Measurements from ENCODE around the gene PGAM1. TPM values are rescaled to one million over a fixed set of nuclear protein-coding genes. Genes with fewer than 3 reads are reported as not detected.

Gene PGAM1
- total and polyA plus RNA-seq, 9 of the 15 experiments (the other 6 are each of a cell fraction or from before 2014, with no cell fraction given), result 40.3 to 559 (median 269) TPM

DNA sequence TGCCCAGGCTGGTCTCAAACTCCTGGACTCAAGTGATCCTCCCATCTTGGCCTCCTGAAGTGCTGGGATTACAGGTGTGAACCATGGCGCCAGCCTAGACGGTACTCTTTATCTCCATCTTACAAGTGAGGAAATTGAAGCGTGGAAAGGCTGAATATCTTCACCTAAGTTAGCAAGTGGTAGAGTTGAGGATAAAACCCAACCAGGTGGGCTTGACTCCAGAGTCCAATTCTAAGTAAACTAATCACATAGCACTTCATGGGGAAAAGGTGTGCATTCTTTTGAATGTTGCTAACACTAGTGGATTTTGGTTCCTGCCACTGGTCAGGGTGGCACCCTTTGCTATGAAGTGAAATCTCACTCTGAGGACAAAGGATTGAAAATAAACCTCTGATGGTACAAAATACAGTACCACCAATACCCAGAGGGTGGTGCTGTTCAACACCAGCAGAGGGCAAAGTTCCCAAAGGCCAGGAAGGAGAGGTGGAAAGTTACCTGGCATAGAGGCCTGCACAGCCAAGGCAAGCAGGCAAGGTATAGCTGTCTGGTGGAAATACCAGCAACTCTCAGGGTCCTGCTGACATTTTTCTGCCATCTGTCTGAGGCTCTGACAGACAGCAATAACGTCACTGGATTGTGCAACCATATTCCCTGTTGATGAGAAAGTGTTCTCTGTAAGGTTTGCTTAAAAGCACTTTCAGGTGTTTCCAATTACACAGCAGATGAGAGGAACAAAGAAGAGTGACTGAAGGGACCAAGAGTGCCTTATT, 37.6 kb downstream of the PGAM1 start:
- Histone ChIP-seq H3K79me2 (ENCODE audit: control insufficient read depth, insufficient read depth, low read length) (no peaks in the 10 kb centered on the region), H2AFZ (ENCODE audit: low read depth, low read length) (no peak overlapping the region), H3K27ac (ENCODE audit: extremely low read depth, low read depth, low read length) (no peak overlapping the region), H3K4me3 (no peak overlapping the region), H3K4me1 (replicated peaks in 1 of 2; ENCODE audit: control insufficient read depth in 2 of 2, insufficient read depth in 2 of 2, low read length in 2 of 2) (no peaks in the 10 kb centered on the region), H3K9ac (ENCODE audit: insufficient read depth in 1 of 2, low read depth in 2 of 2, low read length in 2 of 2) (no peak overlapping the region), H3K9me1 (ENCODE audit: control insufficient read depth, insufficient read depth, low read length) (no peaks in the 10 kb centered on the region), H3K9me3 (replicated peaks; ENCODE audit: control insufficient read depth, insufficient read depth, low read depth, low read length) (no peaks in the 10 kb centered on the region), H3K36me3 (ENCODE audit: control insufficient read depth, insufficient read depth, low read length) (peaks cover 85% of the 10 kb centered on the region), H4K20me1 (replicated peaks; ENCODE audit: control insufficient read depth, insufficient read depth, low read length) (no peaks in the 10 kb centered on the region), H3K27me3 (ENCODE audit: control insufficient read depth in 2 of 2, insufficient read depth in 2 of 2, low read length in 2 of 2) (no peaks in the 10 kb centered on the region), H3K4me2 (ENCODE audit: insufficient read depth, low read length) (no peak overlapping the region)
- in situ Hi-C loops (cut with MboI), result loop anchor here (5.0 kb wide), 1 partner anchor 149 kb away; no protein-coding TSS in a partner anchor
- ChIA-PET CTCF (ENCODE audit: low intra/inter-chr PET ratio) (interaction anchor here (0.6 to 1.1 kb wide), 4 partner anchors 10 to 268 kb away, joined by 3 to 4 read pairs (median 3); no protein-coding TSS in a partner anchor), POLR2A (interaction anchor here (1.4 kb wide), 1 partner anchor 10 kb away, joined by 4 read pairs; no protein-coding TSS in a partner anchor)
- 77% methylated on average over 4 of the region's 4 CpGs for WGBS (ENCODE audit: insufficient coverage, low coverage, missing lambda C conversion rate)
- DNase-seq (ENCODE audit: extremely low read depth in 1 of 4, low spot score in 3 of 4) (peak; percentile 23 to 42 (median 40)), FAIRE-seq (peak; percentile 75), ATAC-seq (peak; percentile 88)
- BruUV-seq (replicated peaks), result no TSS peak
- intact Hi-C loops (cut with micrococcal nuclease), result loop anchor here (5.0 kb wide), 1 partner anchor 89 kb away; no protein-coding TSS in a partner anchor
- TF ChIP-seq ESRRB (CRISPR knock-in tag; IDR thresholded peaks at IDR 0.05; ENCODE audit: borderline replicate concordance) (no peak), ZKSCAN1 (IDR thresholded peaks at IDR 0.05; ENCODE audit: low read depth, low read length) (no peak), NFIX (CRISPR knock-in tag; IDR thresholded peaks at IDR 0.05; ENCODE audit: low read depth) (no peak), CEBPB (tag; IDR thresholded peaks at IDR 0.05) (peak; percentile 91), RAD21 (CRISPR knock-in tag; conservative IDR thresholded peaks at IDR 0.05 in 1 of 2, IDR thresholded peaks at IDR 0.05 in 1 of 2) (peak; percentile 44 to 65), KAT8 (IDR thresholded peaks at IDR 0.05; ENCODE audit: low read depth) (no peak), PTBP1 (IDR thresholded peaks at IDR 0.05; ENCODE audit: low read depth, low read length) (no peak), MCM2 (IDR thresholded peaks at IDR 0.05; ENCODE audit: low read depth) (no peak), ZNF253 (CRISPR knock-in tag; conservative IDR thresholded peaks at IDR 0.05) (no peak), STAT5A (IDR thresholded peaks at IDR 0.05; ENCODE audit: borderline replicate concordance, low read length) (no peak), POLR3G (IDR thresholded peaks at IDR 0.05; ENCODE audit: extremely low read depth, insufficient read length, insufficient replicate concordance) (no peak)
- TF ChIP-seq, protein P1, sequence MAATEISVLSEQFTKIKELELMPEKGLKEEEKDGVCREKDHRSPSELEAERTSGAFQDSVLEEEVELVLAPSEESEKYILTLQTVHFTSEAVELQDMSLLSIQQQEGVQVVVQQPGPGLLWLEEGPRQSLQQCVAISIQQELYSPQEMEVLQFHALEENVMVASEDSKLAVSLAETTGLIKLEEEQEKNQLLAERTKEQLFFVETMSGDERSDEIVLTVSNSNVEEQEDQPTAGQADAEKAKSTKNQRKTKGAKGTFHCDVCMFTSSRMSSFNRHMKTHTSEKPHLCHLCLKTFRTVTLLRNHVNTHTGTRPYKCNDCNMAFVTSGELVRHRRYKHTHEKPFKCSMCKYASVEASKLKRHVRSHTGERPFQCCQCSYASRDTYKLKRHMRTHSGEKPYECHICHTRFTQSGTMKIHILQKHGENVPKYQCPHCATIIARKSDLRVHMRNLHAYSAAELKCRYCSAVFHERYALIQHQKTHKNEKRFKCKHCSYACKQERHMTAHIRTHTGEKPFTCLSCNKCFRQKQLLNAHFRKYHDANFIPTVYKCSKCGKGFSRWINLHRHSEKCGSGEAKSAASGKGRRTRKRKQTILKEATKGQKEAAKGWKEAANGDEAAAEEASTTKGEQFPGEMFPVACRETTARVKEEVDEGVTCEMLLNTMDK (IDR thresholded peaks at IDR 0.05; ENCODE audit: borderline replicate concordance, insufficient read depth, low read depth, low read length, poor library complexity, severe bottlenecking), result peak; percentile 23

Data from K562 (cell line).